A549 (cell line): ENCODE results near the gene IL17RC.

Experiments
- BCL3 ChIP-seq: fragments of >200 bp; sonication (Bioruptor Twin); formaldehyde crosslinking; IDR thresholded peaks from 3 replicates; pipeline ENCODE4 v1.6.1; 2016
- CBX8 ChIP-seq: fragments of 200-600 bp; sonication (generic); IDR thresholded peaks from 2 replicates; pipeline ENCODE4 v1.6.1; 2016
- CTCF ChIP-seq: fragments of >200 bp; sonication (Bioruptor Twin); formaldehyde crosslinking; IDR thresholded peaks from 3 replicates; pipeline ENCODE4 v1.5.1; 2016
- EP300 ChIP-seq, 2 experiments: fragments of >200 bp; sonication (Bioruptor Twin); formaldehyde crosslinking; IDR thresholded peaks; 2 replicates in 1 of 2; 3 replicates in 1 of 2; pipeline ENCODE4 v1.6.1; 2016 to 2017
- HES2 ChIP-seq: fragments of >200 bp; sonication (Bioruptor Twin); formaldehyde crosslinking; IDR thresholded peaks from 2 replicates; pipeline ENCODE4 v1.6.1; 2016
- JUN ChIP-seq, 2 experiments: fragments of >200 bp; sonication (Bioruptor Twin); formaldehyde crosslinking; IDR thresholded peaks; 2 replicates in 1 of 2; 3 replicates in 1 of 2; pipeline ENCODE4 v1.6.1; 2016 to 2017
- MAFK ChIP-seq: fragments of 450-650 bp; IDR thresholded peaks from 2 replicates; pipeline ENCODE4 v1.6.1; 2014; ENCODE audit not compliant: partially characterized antibody
- NFE2L2 ChIP-seq: fragments of 150-350 bp; conservative IDR thresholded peaks from 2 replicates; pipeline ENCODE4 v1.6.1; 2014; ENCODE audit warnings: low read length
- RAD21 ChIP-seq, 2 experiments: fragments of >200 bp in 1 of 2; sonication (Bioruptor Twin) in 1 of 2; formaldehyde crosslinking in 1 of 2; IDR thresholded peaks in 1 of 2; conservative IDR thresholded peaks in 1 of 2; 2 replicates in 1 of 2; 3 replicates in 1 of 2; pipeline ENCODE4 v1.6.1; 2012 to 2018; ENCODE audit warnings: inconsistent platforms in 1 of 2
- RCOR1 ChIP-seq: fragments of 150-350 bp; IDR thresholded peaks from 2 replicates; pipeline ENCODE4 v1.6.1; 2014; ENCODE audit warnings: antibody characterized with exemption, low read length, low read depth
- TP53 ChIP-seq: fragments of 250-450 bp; sonication (Bioruptor Pico); IDR thresholded peaks from 2 replicates; pipeline ENCODE4 v1.5.0; 2021; ENCODE audit warnings: mild to moderate bottlenecking, moderate library complexity

GRCh38 chr3:9955611-9956352 lies 38.9 kb downstream of the IL17RC start:
- TF ChIP-seq MAFK (no peak), BCL3 (no peak), CTCF (no peak), JUN (IDR thresholded peaks at IDR 0.05) (no peak), HES2 (no peak), NFE2L2 (no peak), CBX8 (no peak), TP53 (CRISPR knock-in tag) (no peak), EP300 (IDR thresholded peaks at IDR 0.05) (no peak), RCOR1 (no peak), RAD21 (conservative IDR thresholded peaks at IDR 0.05 in 1 of 2, IDR thresholded peaks at IDR 0.05 in 1 of 2) (no peak)
